Measurements from ENCODE around the gene MYO1E. TPM values are rescaled to one million over a fixed set of nuclear protein-coding genes. Genes with fewer than 3 reads are reported as not detected.
"Not testable (repeated sequence)": the region's sequence is repeated elsewhere in the genome, so short reads cannot be mapped to it uniquely, and the experiment has no call there.

Gene MYO1E
- total and polyA plus RNA-seq, 8 donors: 31.4 to 101 (median 39.9) TPM

DNA sequence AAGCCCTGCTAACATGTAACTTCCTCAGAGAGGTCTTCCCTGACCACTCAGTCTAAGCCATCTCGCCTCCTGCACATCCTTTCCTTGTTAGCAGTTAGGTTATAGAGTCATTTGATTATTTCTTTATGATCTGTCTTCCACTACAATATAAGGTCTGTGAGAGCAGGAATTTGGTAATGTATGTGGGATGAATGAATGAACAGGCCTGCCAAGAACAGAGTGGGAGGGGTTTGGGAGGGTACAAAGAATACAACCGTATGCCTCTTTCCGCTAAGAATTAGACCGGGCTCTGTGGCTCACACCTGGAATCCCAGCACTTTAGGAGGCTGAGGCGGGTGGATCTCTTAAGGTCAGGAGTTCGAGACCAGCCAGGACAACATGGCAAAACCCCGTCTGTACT lies 32.4 kb upstream of the MYO1E start:
- Histone ChIP-seq H3K27me3 (no peaks in the 10 kb centered on the region), H3K36me3 (no peaks in the 10 kb centered on the region), H3K9me3 (no peaks in the 10 kb centered on the region), H3K4me1 (peaks cover 3 to 22% of the 10 kb centered on the region in 2 donors), H3K27ac (no peak overlapping the region), H3K4me3 (no peak overlapping the region)
- TF ChIP-seq, protein P1, sequence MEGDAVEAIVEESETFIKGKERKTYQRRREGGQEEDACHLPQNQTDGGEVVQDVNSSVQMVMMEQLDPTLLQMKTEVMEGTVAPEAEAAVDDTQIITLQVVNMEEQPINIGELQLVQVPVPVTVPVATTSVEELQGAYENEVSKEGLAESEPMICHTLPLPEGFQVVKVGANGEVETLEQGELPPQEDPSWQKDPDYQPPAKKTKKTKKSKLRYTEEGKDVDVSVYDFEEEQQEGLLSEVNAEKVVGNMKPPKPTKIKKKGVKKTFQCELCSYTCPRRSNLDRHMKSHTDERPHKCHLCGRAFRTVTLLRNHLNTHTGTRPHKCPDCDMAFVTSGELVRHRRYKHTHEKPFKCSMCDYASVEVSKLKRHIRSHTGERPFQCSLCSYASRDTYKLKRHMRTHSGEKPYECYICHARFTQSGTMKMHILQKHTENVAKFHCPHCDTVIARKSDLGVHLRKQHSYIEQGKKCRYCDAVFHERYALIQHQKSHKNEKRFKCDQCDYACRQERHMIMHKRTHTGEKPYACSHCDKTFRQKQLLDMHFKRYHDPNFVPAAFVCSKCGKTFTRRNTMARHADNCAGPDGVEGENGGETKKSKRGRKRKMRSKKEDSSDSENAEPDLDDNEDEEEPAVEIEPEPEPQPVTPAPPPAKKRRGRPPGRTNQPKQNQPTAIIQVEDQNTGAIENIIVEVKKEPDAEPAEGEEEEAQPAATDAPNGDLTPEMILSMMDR (IDR thresholded peaks at IDR 0.05): no peak
- DNase-seq (no peak), ATAC-seq (no peak)
- intact Hi-C loops (cut with DNase I): no loop called here

DNA sequence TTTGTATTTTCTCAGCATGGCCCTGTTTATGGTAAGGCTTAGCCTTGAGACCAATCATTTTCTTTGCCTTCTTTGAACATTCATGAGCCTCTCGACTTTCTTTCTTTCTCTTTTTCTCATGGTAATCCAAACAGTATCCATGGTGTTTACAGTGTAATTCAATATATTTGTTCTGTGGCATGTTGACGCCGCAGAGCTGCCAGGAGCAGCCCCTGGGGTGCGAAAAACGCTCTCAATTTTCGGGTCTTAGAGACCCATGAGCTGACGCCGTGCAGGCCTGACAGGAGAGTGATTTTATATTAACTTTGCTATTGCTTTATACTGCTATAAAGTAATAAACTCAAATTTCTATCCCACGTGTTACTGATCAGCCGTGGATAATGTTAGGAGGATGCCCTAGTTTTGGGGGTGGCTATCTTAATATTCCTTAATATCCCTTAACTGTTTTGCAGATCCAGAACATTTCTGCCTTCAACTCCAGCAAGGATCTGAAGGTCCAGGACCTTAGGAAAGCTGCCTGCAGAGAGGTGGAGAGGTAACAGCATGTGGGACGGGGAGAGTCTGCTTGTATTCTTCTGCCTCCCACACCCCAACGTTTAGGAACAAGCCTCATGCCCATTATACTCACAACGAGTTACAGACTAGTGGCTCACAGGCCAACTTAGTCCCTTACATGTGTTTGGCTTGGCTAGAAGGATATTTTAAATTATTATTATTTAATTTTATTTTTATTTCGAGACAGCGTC lies 29.3 kb upstream of the MYO1E start:
- Histone ChIP-seq H3K27me3 (no peaks in the 10 kb centered on the region), H3K9me3 (no peaks in the 10 kb centered on the region), H3K4me1 (peaks cover 0 to 21% of the 10 kb centered on the region in 2 donors), H3K36me3 (no peaks in the 10 kb centered on the region), H3K4me3 (no peak overlapping the region), H3K27ac (no peak overlapping the region)
- intact Hi-C loops (cut with DNase I): no loop called here
- ATAC-seq (no peak), DNase-seq (no peak)
- TF ChIP-seq, protein P1 (IDR thresholded peaks at IDR 0.05): no peak

DNA sequence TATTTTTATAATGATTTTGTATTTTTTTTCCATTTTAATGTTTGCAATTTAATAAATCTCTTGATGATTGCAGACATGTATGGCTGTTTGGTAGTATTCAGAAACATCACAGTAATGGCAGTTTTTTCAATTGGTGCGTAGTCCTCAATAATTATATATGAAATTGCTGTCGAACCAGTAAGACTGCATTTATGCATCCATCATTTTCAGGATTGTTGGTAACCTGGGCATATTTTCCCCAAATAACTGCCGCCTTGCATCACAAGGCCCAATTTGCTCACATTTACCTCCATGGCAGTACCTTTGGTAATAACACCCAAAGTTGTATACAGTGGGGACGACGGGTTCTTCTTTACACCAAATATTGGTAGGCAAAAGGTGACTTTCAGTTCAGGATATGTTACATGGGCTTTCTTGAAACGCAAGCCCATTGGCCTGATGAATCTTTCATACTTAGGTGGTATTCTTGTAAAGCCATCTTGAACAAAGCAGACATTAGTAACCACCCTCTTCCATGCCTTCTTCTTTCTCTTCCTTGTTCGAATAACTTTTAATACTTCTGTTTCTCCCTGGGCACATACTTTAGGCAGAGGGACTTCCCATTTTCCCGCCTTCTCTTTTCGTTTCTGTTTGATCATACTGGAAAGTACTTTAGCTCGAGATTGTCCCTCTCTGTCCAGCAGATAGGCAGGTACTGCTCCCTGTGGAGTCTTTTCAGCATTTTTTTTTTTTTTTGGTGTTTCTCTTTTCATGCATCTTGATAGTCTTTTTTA lies 28.6 kb upstream of the MYO1E start:
- H3K4me3 ChIP-seq; DNase-seq; ATAC-seq; H3K27ac ChIP-seq; H3K27me3 ChIP-seq; intact Hi-C loops (cut with DNase I); H3K36me3 ChIP-seq; H3K9me3 ChIP-seq: not testable (repeated sequence)
- H3K4me1 ChIP-seq: peaks cover 0 to 14% of the 10 kb centered on the region in 2 donors

DNA sequence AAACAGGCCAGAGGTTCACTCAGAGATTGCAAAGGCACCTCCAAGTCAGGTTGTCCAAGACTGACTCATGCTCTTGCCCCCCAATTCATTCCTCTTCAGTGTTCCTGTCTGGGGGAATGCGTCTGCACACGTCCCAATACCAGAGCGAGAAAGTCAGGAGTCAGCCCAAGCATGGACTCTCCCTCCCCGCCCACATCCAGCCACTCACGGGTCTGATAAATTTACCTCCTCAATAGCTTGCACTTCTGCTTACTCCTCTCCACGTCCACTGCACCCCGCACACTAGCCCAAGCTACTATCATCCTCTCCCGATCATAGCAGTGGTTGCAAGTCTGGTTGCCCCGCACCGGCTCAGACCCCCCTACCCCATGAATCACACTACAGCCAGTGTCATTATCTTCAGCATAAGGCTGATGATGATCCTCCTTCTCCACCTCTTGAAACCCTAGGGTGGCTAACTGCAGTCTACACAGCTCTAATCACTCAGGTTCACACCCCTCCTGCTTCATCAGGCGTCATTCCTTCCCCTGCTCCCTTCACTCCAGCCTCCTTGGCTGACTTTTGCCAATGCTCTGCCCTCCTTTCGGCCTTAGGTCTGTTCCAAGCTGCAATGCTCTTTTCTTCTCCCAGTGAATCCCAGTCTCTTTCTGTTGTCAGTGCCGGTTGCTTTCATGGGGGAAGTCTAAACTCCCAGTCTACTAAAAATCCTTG lies 27.6 kb upstream of the MYO1E start:
- Histone ChIP-seq H3K4me3 (no peak overlapping the region), H3K27me3 (no peaks in the 10 kb centered on the region), H3K9me3 (no peaks in the 10 kb centered on the region), H3K4me1 (peaks cover 0 to 9% of the 10 kb centered on the region in 2 donors), H3K27ac (no peak overlapping the region), H3K36me3 (no peaks in the 10 kb centered on the region)
- intact Hi-C loops (cut with DNase I): no loop called here
- ATAC-seq (no peak), DNase-seq (no peak)
- TF ChIP-seq, protein P1 (IDR thresholded peaks at IDR 0.05): no peak

DNA sequence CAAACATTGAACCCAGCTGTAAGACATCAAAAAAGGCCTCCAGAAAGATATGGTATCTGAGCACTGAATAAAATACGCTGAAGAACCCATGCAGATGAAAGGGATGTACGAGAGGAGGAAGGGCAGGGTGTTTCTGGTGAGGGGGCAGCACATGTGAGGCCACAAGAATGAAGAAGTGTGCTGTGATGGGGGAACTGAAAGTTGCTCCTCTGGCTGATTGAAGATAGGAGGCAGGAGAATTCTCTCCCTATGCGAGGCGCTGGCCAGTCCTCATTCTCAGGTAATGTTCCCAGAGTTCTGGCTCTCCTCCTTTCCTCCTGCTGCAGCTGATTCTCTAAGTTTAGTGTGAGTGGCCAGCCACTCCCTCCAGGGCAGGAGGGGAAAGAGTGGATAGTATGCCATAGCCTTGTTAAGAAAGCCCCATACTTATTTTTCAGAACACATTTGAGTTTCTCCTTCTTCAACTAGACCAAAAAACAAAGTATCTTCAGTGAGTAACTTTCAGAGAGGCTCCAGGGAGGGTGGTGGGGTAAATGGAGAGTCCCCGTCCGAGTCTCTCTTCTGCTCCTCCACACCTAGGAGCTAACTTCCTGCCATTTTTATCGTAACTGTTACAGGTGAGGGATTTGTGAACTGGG lies 26.9 kb upstream of the MYO1E start:
- peaks cover 0 to 9% of the 10 kb centered on the region in 2 donors for H3K4me1 ChIP-seq

More for the DNA sequence above, 26.9 kb upstream of the MYO1E start:
- intact Hi-C loops (cut with DNase I): no loop called here
- no peaks in the 10 kb centered on the region for H3K9me3 ChIP-seq
- H3K27me3 ChIP-seq: no peaks in the 10 kb centered on the region
- H3K36me3 ChIP-seq: no peaks in the 10 kb centered on the region
- DNase-seq (no peak), ATAC-seq (peak; percentile 64)
- no peak overlapping the region for H3K4me3 ChIP-seq
- TF ChIP-seq, protein P1 (IDR thresholded peaks at IDR 0.05): no peak
- H3K27ac ChIP-seq: no peak overlapping the region

All from left lung (tissue), 10 donors.